ENCODE data around the gene DUSP15.
"Not testable (repeated sequence)": the region's sequence is repeated elsewhere in the genome, so short reads cannot be mapped to it uniquely, and the experiment has no call there.

Gene DUSP15

DNA sequence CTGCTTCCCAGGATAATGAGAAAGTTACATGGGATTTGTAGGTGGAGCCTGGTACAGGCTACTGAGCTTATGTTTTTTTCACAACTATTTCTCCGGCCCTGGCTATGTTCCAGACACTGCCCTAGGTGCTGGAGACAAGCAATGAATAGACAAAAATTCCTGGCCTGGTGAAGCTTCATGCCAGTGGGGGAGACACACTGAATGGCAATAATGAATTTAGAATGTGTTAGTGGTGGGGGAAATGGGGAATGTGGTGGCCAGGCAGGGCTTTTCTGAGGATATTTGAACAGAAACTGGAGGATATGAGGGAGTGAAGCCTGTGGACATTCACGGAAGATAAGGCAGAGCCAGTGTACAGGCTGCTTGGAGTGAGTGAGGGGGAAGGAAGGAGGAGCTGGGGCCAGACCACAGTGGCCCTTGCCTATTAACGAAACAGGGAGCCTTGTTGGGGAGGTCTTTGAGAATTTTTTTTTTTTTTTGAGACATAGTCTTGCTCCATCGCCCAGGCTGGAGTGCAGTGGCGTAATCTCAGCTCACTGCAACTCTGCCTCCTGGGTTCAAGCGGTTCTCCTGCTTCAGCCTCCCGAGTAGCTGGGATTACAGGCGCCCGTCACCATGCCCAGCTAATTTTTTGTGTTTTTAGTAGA is 31.6 kb downstream of the DUSP15 start:
- no peak for DNase-seq

DNA sequence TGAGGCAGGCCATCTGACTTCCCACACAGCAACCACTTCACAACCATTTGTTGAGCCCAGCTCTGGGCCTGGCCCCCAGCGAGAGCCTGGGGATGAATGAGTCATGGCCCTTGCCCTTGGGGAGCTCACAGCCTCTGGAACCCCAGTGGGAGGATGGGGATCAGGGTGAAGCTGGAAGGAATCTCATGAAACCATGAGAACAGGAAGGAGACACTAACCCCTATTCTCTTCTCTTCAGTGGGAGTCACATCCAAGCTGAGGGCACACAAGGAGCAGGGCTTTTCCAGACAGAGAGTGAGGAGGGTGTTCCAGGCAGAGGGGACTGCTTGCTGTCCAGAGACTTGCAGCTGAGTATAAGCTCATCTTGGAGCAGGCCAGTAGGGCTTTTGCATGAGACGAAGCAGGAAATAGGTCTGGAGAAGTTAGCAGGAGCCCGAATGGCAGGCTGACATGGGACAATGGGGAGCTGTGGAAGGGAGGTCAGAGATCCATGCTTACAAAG is 32.4 kb downstream of the DUSP15 start:
- DNase-seq: no peak

DNA sequence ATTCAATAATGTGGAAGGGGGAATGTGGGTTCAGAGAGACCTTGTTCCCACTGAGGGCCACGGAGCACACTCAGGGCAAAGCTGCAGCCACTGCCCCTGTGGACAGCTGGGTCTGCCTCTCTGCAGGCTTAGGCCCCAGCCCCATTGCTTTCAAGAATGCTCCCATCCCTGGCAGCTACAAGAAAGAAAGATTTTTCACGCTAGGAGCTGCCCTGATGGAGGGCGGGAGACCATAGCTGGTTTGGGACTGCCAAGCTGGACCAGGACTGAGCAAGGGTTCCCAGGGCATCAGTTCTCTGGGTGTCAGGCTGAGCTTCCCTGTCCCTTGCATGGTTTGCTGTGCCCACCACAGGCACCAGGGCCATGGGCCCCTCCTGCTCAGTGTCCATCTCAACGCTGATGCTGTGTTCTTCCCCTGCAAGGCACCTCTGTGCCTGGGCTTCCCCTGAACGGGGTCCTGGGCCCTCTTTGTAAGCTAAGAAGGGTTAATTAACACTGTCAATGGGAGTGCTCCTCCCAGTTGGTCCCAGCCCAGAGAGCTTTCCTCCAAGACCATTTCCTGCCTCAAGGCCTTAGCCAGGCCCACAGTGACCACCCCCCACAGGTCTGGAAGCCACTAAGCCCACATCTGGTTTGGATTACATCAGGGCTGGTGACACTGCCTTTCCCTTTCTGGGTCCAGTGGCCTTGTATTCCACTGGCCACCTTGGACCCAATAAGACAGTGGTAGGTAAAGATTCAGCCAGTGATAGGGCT is 33.3 kb downstream of the DUSP15 start:
- no peak for DNase-seq

DNA sequence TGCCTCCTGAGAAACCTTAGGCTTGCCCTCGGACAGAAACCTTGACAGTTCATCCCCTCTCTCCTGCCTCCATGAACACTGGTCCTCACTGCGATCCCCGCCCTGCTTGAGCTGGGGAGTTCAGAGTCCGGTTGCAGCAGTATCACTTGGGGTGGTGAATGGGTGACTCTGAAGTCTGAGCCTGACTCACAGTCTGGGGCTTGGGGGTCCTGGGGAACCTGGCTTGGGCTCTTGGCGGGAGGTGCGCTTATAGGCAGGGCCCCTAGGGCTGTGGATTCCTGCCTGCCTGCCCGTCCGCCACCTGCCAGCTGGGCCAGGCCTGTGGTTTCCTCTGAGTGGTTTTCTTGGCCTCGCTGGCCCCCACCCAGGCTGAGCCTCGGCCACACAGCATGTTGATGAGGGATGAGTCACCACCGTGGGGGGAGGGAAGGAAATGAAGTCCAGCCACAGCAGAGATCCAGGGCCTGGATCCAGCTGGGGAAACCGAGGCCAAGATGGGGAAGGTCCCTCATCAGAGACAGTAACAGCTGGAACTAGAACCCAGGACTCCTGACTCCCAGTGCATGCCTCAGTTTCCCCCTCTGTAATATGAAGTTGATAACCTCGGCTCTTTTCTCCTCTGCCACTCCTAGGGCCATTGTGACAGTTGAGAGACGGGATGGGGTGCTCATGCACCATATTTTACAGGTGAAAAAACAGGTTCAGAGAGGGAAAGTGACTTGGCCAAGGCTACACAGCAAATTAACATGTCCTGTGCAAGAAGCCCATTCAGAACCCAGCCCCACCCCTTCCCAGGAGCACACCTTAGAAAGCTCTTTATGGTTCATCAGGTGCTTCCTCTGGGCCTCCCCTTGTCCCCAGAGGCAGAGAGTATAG is 34.1 kb downstream of the DUSP15 start:
- DNase-seq: no peak

DNA sequence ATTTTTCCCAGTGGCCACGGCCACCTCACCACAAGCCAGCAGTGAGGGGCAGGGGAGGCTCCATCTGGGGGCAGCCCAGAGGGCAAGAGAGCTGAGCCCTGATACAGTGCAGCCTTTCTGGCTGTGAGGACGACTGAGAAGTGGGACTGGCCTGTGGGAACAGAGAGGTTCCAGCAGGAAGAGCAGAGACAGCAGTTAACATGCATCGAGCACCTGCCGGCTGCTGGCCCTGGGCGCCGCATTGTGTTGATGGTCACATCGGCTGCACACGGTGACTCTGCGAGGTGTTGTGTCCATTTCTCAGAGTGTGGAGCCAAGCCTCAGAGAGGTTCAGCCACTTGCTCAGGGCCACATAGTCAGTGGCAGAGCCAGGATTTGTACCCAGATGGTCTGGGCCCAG is 34.8 kb downstream of the DUSP15 start:
- DNase-seq: no peak

DNA sequence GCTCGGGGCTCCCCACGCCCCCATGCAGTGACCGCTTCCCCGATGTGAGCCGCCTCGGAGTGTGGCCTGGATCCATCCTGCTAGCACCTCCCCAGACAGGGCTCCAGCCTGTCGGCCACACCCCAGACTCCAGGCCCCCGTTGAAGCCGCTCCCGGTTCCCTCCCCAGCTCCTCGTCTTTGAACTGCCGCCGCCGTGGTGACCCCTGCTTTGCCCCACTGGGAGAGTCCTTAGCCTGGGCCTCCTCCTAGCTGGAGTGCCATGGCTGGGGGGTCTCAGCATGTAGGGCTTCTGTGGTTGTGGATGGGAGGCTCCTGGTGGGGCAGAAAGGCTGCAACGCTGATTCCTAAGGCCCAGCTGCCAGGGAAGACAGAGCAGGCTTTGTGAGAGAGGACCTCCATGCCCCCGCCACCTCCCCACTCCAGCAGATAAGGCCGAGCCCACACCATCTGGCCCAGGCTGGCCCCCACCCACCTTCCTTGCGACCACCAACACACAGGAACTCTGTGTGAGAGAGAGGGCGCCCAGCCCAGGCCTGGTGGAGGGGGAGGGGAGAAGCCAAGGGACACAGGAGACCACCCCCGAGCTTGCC is 36.3 kb downstream of the DUSP15 start:
- no peak for DNase-seq

DNA sequence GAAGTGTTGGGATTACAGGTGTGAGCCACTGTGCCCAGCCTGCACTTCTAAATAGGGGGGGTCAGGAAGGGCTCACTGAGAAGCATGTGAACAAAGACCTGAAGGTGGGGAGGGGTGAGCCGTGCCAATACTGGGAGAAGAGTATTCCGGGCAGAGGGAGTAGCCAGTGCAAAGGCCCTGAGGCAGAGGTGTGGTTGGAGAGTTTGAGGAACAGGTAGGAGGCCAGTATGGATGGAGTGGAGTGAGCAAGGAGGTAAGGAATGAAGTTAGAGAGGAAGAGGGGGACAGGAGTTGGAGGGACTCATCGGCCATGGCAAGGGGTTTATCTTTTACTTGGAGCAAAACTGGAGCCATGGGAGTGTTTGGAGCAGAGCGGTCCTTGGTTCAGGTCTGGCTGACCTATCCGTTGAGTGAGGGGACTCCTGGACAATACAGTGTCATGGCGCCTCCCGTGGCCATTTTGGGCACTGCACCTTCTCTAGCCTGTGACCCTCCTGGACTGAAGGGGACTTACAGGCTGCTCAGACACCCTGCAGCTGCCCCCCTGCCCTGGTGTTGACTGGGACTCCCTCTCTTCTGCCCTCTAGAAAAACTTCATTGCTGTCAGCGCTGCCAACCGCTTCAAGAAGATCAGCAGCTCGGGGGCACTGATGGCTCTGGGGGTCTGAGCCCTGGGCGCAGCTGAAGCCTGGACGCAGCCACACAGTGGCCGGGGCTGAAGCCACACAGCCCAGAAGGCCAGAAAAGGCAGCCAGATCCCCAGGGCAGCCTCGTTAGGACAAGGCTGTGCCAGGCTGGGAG is 37.0 kb downstream of the DUSP15 start:
- DNase-seq: no peak

DNA sequence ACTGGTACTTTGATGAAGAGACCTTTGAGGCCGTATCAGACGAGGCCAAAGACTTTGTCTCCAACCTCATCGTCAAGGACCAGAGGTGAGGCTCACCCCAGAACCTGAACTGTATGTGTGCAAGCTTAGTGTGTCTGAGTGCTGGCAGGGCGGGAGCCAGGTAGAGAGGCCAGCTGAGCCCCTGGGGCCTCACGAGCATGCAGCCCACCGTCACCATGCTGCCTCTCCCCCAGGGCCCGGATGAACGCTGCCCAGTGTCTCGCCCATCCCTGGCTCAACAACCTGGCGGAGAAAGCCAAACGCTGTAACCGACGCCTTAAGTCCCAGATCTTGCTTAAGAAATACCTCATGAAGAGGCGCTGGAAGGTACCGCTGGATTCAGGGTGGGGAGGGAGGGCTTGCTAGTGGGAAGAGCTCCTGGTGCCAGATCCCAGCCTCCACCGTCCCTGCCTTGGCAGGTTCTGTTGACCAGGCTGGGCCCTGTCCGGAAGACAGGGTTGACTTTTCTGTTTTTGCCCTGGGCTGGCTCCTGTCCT is 38.5 kb downstream of the DUSP15 start:
- DNase-seq: no peak

DNA sequence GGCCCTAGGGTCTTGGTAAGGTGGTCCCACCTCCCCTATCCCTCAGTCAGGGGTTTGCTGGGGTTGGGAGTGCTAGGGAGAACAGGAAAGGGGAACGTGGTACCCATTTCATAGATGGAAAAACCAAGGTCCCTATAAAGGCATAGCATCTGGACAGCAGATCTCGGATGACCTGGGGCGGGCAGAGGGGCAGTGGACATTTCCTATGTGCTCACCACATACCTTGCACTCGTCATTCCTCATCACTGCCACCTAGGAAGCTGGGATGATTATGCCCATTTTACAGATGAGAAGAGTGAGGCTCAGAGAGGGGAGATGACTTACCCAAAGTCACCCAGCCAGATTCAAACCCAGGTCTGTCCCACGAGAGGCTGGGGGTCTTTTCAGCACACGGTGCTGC is 39.1 kb downstream of the DUSP15 start:
- DNase-seq: no peak

DNA sequence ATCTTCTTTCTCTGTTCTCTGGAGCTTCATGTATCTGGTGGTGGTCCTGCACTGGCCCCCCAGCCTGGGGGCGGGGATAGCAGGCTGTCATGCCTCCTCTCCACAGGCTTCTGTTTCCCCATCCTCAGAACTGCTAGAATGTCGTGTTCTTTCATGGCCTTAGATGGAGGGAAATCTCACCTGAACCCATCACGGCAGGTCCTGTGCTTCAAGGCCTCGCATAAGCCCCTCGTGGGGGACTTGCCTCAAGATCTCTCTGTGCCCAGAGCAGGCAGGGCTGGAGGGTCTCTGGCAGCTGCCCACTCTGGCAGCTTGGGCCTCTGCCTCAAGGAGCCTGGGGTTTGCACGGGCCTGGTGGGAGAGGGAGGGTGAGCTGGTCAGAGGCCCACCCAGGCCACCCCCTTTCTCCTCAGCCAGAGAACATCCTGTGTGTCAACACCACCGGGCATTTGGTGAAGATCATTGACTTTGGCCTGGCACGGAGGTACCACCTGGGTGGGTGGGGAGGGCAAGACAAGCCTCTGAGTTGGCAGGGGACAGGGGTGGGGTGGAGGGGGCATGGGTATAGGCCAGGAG is 39.8 kb downstream of the DUSP15 start:
- no peak for DNase-seq

DNA sequence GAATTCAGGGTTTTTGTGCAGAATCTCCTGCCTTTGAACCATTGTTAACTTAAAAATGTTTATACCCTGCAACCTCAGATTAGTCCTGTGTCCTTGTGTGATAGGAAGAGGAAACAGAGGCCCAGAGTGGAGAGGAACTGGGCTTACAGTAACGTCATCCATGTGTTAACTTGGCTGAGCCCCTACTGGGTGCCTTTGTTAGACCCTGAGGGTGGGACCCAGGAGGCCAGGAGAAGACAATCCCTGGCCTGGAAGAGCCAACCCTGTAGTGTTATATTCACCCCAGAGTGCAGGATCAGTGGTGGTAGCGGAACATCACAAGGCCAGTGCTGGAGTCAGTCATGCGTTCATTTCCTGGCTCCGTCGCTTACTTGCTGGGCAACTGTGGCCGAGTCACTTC is 40.6 kb downstream of the DUSP15 start:
- no peak for DNase-seq

DNA sequence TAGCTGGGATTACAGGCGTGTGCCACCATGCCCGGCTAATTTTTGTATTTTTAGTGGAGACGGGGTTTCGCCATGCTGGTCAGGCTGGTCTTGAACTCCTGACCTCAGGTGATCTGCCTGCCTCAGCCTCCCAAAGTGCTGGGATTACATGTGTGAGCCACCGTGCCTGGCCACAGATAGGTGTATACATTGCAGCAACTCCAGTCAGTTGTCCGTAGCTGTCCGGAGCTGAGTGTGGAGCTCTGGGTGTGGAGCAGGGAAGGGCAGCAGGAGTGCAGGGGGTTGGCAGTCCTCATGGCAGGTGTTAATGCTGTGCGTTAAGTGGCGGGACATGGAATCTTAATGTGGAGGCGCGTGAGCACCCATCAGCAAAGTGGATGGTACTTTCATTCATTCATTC is 42.3 kb downstream of the DUSP15 start:
- not testable (repeated sequence) for DNase-seq

DNA sequence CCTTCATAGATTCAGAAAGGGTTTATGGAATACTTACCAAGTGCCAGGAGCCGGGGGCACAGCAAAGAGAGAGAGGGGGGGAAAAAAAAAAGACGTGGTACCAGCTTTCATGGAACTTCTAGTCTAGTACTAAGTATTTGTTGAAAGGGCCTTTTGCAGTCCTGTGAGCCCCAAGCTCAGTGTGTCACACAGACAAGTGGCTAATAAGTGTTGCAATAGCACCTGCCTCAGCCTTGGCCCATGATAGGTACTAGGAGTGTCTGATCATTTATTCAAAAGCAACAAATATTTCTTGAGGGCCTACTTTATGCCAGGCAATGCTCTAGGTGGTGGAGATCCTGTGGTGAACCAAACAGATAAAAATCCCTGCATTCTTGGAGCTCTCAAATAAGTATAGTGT is 43.3 kb downstream of the DUSP15 start:
- DNase-seq: no peak

DNA sequence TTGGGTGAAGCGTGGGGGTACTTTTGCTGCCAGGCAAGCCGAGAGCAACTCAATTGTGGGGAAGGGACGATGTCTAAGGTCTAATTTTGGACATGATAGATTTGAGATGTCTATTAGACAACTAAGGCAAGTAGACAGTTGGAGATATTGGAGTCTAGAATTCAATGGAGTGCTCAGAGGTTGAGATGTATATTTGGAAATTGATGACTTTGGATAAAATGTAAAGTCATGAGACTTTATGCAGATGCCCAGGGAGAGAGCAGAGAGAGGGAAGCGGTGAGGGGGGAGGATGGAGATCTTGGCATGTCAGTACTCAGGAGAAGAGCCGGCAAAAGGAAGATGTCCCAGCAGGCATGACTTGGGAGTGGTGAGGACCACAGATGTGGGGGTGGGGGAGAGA is 44.3 kb downstream of the DUSP15 start:
- no peak for DNase-seq

DNA sequence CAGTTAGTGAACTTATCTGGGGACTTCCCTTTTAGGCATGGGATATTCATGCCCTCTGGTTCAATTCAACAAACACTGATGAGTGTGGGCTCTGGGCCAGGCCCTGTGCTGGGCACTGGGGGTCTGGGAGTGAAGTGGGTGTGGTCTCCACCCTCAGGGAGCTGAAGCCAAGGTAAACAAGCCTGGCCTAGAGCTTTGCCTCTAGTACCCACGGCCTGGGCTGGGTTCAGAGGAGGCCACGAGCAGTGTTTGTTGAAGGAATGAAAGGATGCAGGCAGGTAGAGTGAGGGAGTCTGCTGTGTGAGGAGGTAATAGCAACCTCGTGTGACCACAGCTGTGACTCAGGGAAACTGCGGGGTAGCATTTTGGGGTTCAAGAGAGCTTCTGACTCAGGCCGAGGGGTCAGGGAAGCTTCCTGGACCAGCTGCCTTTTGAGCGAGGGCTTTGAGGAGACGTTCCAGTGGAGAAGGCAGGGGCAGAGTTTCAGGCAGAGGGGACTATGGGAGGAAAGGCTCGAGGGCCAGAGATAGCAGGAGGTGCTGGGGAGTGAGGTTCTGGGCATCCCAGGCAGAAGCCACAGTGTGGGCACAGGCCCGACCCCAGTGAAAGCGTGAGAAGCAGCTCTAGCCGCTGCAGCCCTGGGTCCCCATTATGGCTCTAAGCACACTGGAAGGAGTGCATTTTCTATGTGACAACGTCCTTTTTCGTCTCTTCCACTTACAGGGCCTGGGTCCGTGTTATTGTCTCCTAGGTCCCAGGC is 45.6 kb downstream of the DUSP15 start:
- no peak for DNase-seq

DNA sequence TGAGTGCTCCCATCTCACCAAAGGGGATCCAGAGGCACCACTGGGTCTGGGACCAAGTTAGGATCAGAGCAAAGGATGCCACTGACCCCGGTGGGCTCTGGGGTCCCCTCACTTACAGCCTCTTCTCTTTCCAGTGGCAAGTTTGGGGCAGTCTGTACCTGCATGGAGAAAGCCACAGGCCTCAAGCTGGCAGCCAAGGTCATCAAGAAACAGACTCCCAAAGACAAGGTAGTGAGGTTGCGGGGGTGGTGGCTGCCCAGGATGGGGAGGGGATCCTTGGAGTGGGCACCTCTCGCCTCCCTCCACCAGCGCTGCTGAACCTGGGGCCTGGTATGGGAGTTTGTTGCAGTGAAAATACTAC is 46.2 kb downstream of the DUSP15 start:
- no peak for DNase-seq

DNA sequence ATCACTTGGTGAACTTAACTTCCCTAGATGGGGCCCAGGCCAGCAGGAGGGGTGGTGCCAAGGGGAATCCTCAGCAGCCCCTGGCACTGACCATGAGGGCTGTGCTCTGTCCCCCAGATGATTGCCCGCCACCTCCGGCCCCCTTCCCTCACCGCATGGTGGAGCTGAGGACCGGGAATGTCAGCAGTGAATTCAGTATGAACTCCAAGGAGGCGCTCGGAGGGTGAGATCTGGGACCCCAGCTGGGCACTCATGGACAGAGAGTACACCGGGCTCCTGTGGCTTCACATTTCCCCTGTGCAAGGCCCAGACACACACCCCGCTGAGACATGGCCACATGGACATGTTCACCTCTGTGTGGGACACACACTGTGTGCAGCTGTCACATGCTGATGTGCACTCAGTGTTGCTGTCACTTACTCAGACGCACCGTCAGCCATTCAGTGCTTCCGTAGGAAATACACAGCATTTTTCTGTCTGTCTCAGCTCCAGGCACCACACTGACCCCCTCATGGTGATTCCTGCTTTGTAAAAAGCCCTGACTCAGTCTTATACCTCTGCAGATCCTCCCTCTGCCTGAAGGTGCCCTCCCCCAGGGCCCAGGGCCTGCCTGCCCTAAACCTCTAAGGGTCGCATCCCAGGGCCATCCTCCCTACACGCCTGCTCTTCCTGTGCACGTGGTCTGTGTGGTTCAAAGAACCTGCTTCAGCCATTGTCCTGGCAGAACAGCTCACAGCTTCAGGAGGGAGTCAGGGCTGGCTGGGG is 46.8 kb downstream of the DUSP15 start:
- no peak for DNase-seq

DNA sequence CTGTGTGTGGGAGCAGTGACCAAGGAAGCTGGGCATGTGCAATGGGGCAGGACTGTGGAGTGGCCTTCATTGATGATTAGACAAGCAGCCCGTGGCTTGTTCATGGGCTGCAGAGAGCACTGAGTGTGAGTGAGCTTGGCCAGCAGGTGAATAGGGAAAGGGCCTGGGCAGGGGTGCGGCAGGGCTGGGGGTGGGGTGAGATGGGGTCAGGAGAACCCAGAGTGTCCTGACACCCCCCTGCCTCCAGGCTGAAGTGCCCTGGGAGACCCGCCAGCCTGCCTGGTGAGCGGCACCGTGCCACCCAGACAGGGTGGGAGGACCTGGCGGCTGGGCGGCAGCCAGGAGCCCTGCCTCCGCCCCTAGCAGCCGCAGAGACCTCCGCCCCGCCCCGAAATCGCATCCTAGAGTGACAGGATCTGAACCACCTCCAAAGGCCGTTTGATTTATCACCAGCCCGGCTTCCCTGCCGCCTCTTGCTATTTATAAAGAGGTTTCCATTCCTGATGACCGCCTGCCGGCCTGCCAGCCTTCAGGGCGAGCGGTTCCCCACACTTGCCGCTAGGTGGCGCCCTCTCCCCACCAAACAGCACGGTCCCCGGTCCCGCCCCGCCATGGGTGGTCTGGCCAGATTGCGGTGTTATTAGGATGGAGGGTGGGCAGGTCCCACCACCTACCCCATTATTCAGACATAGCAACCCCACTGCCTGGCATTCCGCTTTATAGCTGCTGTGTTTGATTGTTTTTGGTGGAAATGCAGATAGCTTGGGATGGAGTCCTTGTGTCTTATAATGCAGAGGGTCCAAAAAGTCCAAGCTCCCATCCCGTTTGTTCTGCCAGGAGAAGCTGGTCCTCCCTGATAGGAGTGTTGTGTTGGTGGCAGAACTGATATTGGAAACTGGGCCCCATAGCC is 47.7 kb downstream of the DUSP15 start:
- DNase-seq: peak; percentile 66

DNA sequence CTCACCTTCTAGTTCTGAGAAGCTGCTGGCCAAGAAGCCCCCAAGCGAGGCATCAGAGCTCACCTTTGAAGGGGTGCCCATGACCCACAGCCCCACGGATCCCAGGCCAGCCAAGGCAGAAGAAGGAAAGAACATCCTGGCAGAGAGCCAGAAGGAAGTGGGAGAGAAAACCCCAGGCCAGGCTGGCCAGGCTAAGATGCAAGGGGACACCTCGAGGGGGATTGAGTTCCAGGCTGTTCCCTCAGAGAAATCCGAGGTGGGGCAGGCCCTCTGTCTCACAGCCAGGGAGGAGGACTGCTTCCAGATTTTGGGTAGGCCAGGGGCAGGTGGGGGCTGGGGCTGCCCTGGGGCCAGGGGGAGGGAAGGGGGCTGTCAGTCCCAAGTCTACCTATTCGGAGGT is 48.9 kb downstream of the DUSP15 start:
- no peak for DNase-seq
